22Rv1 (cell line): ENCODE data around the gene PAX6.
A peak's percentile ranks its signal among the peaks of the same experiment; 100 is the strongest.

ENCODE experiments used
- H3K27ac ChIP-seq: fragments of 450-650 bp; 2 replicates; pipeline ENCODE4 v1.5.1; 2017
- ZFX ChIP-seq: fragments of 450-650 bp; IDR thresholded peaks from 2 replicates; pipeline ENCODE4 v1.6.1; 2017; ENCODE audit warnings: antibody characterized with exemption, borderline replicate concordance
- TF ChIP-seq, protein P1 (sequence below): fragments of 450-650 bp; IDR thresholded peaks from 2 replicates; pipeline ENCODE4 v1.5.1; 2017; ENCODE audit warnings: mild to moderate bottlenecking

PAX6 gene

DNA sequence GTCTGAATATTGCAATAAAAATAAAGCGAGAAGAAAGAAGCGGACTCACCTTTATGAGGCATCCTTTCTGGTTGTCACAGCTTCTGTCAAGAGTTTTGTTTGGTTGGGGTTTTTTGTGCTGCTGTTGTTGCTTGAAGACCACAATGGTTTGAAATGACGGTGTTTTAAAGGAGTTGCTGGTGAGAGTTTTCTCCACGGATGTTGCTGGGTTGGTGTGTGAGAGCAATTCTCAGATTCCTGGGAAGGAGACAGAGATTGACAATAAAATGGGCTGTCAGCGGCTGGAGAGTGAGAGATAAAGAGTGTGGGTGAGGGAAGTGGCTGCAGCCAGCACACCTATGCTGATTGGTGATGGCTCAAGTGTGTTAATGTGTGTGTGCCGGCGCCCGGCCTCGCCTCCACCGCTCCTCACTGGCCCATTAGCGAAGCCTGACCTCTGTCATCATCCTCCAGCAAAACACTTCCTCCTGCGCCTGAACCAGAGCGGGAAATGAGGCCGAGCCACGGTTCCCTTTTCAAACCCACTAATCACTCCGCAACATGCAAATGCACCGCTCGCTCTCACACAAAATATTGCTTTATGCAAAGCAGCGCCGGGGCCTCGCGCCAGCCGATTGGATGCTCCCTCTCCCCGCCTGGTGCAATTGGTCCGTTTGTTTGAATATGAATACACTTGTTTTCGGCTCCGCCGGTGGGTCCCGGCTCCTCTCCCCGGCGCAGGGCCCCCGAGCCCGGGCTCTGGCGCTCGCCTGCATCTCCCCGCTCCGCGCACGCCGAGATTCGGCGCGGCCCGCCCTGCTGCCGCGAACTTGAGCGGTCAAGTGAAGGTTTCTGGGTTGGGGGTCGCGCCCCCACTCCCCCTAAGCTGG is at the start of gene PAX6:
Gene PAX6, minus strand, starts transcription at position 544 of the 869 bp plus-strand sequence. CDS start 4,911 bp downstream, outside the sequence.
- H3K27ac ChIP-seq: peak within 1 kb of the TSS; percentile 82
- TF ChIP-seq, protein P1, sequence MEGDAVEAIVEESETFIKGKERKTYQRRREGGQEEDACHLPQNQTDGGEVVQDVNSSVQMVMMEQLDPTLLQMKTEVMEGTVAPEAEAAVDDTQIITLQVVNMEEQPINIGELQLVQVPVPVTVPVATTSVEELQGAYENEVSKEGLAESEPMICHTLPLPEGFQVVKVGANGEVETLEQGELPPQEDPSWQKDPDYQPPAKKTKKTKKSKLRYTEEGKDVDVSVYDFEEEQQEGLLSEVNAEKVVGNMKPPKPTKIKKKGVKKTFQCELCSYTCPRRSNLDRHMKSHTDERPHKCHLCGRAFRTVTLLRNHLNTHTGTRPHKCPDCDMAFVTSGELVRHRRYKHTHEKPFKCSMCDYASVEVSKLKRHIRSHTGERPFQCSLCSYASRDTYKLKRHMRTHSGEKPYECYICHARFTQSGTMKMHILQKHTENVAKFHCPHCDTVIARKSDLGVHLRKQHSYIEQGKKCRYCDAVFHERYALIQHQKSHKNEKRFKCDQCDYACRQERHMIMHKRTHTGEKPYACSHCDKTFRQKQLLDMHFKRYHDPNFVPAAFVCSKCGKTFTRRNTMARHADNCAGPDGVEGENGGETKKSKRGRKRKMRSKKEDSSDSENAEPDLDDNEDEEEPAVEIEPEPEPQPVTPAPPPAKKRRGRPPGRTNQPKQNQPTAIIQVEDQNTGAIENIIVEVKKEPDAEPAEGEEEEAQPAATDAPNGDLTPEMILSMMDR: no peak
- TF ChIP-seq ZFX: no peak

DNA sequence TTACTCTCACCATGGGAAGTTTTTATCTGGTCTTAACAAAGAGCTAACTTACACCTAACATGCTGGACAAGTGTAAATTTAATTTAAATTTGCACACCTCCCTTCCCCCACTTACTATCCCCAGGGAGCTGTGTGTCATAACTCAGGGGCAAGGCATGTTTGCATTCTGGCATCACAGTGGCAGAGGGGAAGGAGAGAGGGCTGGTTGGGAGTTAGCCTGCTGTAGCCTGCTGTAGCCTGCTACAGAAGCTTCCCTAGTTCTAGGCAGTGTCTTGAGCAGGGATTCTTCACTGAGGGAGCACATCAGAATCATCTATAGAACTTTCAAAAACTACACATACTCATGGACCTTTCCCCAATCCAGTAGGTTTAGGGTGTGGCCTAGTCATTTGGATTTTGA is 49.3 kb upstream of the PAX6 start:
- no peak overlapping the region for H3K27ac ChIP-seq
- TF ChIP-seq, protein P1: no peak
- no peak for TF ChIP-seq ZFX

DNA sequence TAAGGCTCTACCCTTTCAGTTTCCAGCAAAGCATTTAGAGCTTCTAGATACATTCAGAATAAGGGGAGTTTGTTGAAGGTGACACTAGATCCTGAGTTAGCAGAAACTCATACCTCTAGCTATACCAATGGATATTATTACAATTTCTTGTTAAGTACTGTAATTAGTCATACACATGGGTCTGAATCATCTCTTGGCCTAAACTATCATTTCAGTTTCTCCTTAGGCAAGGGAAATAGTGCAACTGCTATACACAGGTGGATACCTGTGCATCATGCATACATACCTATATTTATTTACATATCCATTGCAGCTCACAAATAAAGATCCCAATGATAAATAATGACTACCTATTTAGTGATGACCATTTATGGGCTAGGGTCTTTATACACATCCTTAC is 45.1 kb upstream of the PAX6 start:
- no peak overlapping the region for H3K27ac ChIP-seq
- no peak for TF ChIP-seq ZFX
- TF ChIP-seq, protein P1: no peak

DNA sequence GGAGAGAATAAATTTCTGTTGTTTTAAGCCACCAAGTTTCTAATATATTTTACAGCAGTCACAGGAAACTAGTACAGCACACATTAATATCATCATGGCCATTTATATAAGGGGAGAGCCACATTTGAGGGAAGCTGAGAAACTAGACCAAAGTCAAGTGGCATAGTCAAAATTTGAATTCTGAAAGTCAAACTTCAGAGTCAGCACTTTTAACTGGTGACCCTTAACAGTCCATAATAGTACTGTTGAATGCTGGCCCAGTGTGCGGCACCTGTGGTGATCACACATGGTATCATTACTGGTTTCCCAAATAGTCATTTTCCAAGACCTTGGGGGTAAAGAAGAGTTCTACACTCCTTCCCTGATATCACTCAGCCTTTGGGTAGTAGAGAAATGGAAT is 44.3 kb upstream of the PAX6 start:
- H3K27ac ChIP-seq: no peak overlapping the region
- TF ChIP-seq ZFX: no peak
- TF ChIP-seq, protein P1: no peak

- H3K27ac ChIP-seq: no peak overlapping the region
- TF ChIP-seq, protein P1: no peak
- no peak for TF ChIP-seq ZFX
Measured at GRCh38 chr11:31850365-31850764, 39.2 kb upstream of the PAX6 start.

DNA sequence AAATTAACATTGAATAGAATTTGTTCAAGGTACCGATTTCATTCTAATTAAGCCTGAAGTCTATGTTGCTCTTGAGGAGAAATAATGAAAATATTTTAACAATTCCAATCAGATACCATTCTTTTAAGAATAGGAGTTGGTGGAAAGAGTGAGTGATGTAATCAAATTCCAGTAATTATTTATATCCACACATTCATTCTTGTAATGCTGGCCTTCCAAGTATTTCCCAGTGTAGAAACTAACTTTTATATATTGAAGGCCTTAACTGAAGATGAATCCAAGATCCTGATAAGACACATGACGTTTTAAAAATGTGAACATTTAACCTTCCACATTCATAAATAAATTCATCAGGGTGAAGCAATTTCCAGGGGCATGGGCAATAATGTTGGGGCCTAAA is 36.6 kb upstream of the PAX6 start:
- no peak for TF ChIP-seq ZFX
- TF ChIP-seq, protein P1: no peak
- H3K27ac ChIP-seq: no peak overlapping the region

GRCh38 chr11:31845331-31845730 is 34.2 kb upstream of the PAX6 start:
- TF ChIP-seq, protein P1: no peak
- no peak for TF ChIP-seq ZFX
- no peak overlapping the region for H3K27ac ChIP-seq
